K562 (cell line): ENCODE data around the gene ADAD1. TPM values are rescaled to one million over a fixed set of nuclear protein-coding genes. Genes with fewer than 3 reads are reported as not detected.

Experiments
- ATAC-seq: fragments of 200-7000 bp; cut with Tn5 transposase; 3 replicates; pipeline ENCODE4 v1.9.1; 2020; ENCODE audit warnings: moderate library complexity
- BruUV-seq: library from RNA; stranded (reverse); fragments of 400-500 nt; replicated peaks from 2 replicates; lab custom pipeline; 2021; lab: Mats Ljungman, UMichigan
- CTCF ChIA-PET: fragments of 300-600 bp; formaldehyde crosslinking; extraction: SDS; loops from one replicate; lab custom pipeline; 2021; ENCODE audit warnings: low intra/inter-chr PET ratio; lab: Yijun Ruan, JAX
- POLR2A ChIA-PET: fragments of 300-600, 350-650 bp; sonication (Branson Sonifier 250); formaldehyde crosslinking; extraction: SDS; loops from one replicate; lab custom pipeline; 2021; ENCODE audit warnings: antibody characterized with exemption, inconsistent platforms; lab: Yijun Ruan, JAX
- DNase-seq, 4 experiments: peaks; one replicate each; pipeline versions ENCODE4 v3.0.0 to v3.0.0-alpha.2; 2011 to 2018; ENCODE audit warnings: low spot score in 3 of 4, mixed read lengths in 3 of 4; ENCODE audit errors: extremely low read depth in 1 of 4
- FAIRE-seq: peaks from 2 replicates; lab custom pipeline; 2011; peaks lifted over from hg19 to GRCh38; lab: Jason Lieb, UNC
- H2AFZ ChIP-seq: 2 replicates; pipeline ENCODE4 v1.6.0; 2011; ENCODE audit warnings: low read depth, low read length, control low read depth, inconsistent platforms
- H3K27ac ChIP-seq: fragments of 200-600 bp; 3 replicates; pipeline ENCODE4 v1.8.0; 2011; ENCODE audit warnings: low read depth, mild to moderate bottlenecking, control low read depth, inconsistent platforms, low read length, moderate library complexity, mixed read lengths; ENCODE audit errors: extremely low read depth
- H3K27me3 ChIP-seq, 2 experiments: fragments of 300-600 bp in 1 of 2; 2 replicates in 1 of 2; 3 replicates in 1 of 2; pipeline versions ENCODE4 v1.6.0 to v1.8.0; 2011; ENCODE audit warnings: inconsistent platforms in 2 of 2, low read length in 2 of 2, mild to moderate bottlenecking in 1 of 2, mixed read lengths in 1 of 2, moderate library complexity in 1 of 2; ENCODE audit not compliant: control insufficient read depth in 2 of 2, insufficient read depth in 2 of 2
- H3K36me3 ChIP-seq: fragments of 300-600 bp; 3 replicates; pipeline ENCODE4 v1.8.0; 2011; ENCODE audit warnings: mild to moderate bottlenecking, low read length, inconsistent platforms; ENCODE audit not compliant: control insufficient read depth, insufficient read depth
- H3K4me1 ChIP-seq, 2 experiments: fragments of 200-600 bp in 1 of 2; replicated peaks in 1 of 2; 2 replicates in 1 of 2; 3 replicates in 1 of 2; pipeline versions ENCODE4 v1.5.1 to v1.8.0; 2011; ENCODE audit warnings: inconsistent platforms in 2 of 2, low read length in 2 of 2, mild to moderate bottlenecking in 1 of 2, mixed read lengths in 1 of 2, moderate library complexity in 1 of 2; ENCODE audit not compliant: control insufficient read depth in 2 of 2, insufficient read depth in 2 of 2
- H3K4me2 ChIP-seq: 2 replicates; pipeline ENCODE4 v1.6.1; 2011; ENCODE audit warnings: low read length, control low read depth, inconsistent platforms, mixed read lengths; ENCODE audit not compliant: insufficient read depth
- H3K4me3 ChIP-seq: fragments of 200-600 bp; sonication (generic), shearing (Covaris generic); 2 replicates; pipeline ENCODE4 v1.5.1; 2016; ENCODE audit warnings: control low read depth, inconsistent platforms
- H3K79me2 ChIP-seq: fragments of 200-600 bp; 3 replicates; pipeline ENCODE4 v1.8.0; 2011; ENCODE audit warnings: low read length, inconsistent platforms; ENCODE audit not compliant: control insufficient read depth, insufficient read depth
- H3K9ac ChIP-seq, 2 experiments: 2 replicates each; pipeline versions ENCODE4 v1.6.0 to v1.6.1; 2011; ENCODE audit warnings: low read depth in 2 of 2, low read length in 2 of 2, control low read depth in 1 of 2, inconsistent platforms in 1 of 2, mild to moderate bottlenecking in 1 of 2, mixed read lengths in 1 of 2; ENCODE audit not compliant: insufficient read depth in 1 of 2
- H3K9me1 ChIP-seq: one replicate; pipeline ENCODE4 v1.6.0; 2011; ENCODE audit warnings: inconsistent platforms, mild to moderate bottlenecking, low read length, moderate library complexity; ENCODE audit not compliant: control insufficient read depth, insufficient read depth
- H3K9me3 ChIP-seq: replicated peaks from 2 replicates; pipeline ENCODE4 v1.5.1; 2011; ENCODE audit warnings: low read depth, low read length, inconsistent platforms; ENCODE audit not compliant: control insufficient read depth, insufficient read depth
- H4K20me1 ChIP-seq: replicated peaks from 2 replicates; pipeline ENCODE4 v1.6.1; 2011; ENCODE audit warnings: low read length, inconsistent platforms, mixed read lengths; ENCODE audit not compliant: control insufficient read depth, insufficient read depth
- BCOR ChIP-seq: fragments of 450-650 bp; IDR thresholded peaks from 2 replicates; pipeline ENCODE4 v1.6.1; 2016
- CHD4 ChIP-seq: fragments of 200-600 bp; sonication (generic); IDR thresholded peaks from 3 replicates; pipeline ENCODE4 v1.6.1; 2012; ENCODE audit warnings: low read depth, mild to moderate bottlenecking, mixed read lengths, low read length, inconsistent platforms; ENCODE audit not compliant: insufficient read depth, insufficient replicate concordance, poor library complexity, severe bottlenecking
- MAFF ChIP-seq: IDR thresholded peaks from 2 replicates; pipeline ENCODE4 v1.6.1; 2012; ENCODE audit warnings: low read length, improper control_type of control experiment
- POLR2AphosphoS5 ChIP-seq: IDR thresholded peaks from 2 replicates; pipeline ENCODE4 v1.6.1; 2011; ENCODE audit warnings: mild to moderate bottlenecking, low read depth, low read length, moderate library complexity; ENCODE audit not compliant: control insufficient read depth, insufficient read depth
- RBM25 ChIP-seq: fragments of 200-400 bp; formaldehyde crosslinking; IDR thresholded peaks from 2 replicates; pipeline ENCODE4 v1.6.1; 2018; ENCODE audit warnings: low read length, low read depth, moderate library complexity; ENCODE audit not compliant: severe bottlenecking
- WGBS: fragments of 100-300 bp; shearing (Covaris generic); methylation state at CpG from one replicate; pipeline ENCODE4 v1.1.6; 2016; ENCODE audit warnings: low coverage, mixed read lengths; ENCODE audit not compliant: insufficient coverage; ENCODE audit errors: missing lambda C conversion rate; 5-methylcytosine and 5-hydroxymethylcytosine counted together
- in situ Hi-C: fragments of 300-500 bp; cut with MboI; formaldehyde crosslinking; loops from 4 replicates; pipeline ENCODE4 v1.15.0; 2018; ENCODE audit warnings: inconsistent platforms, mixed read lengths
- intact Hi-C: fragments of 100-400 bp; cut with micrococcal nuclease; formaldehyde crosslinking; loops from 2 replicates; pipeline ENCODE4 v1.14.2; 2022
- polyA plus RNA-seq, 8 experiments: library from polyadenylated mRNA; depleted of rRNA in 4 of 8; stranded (reverse) in 5 of 8; unstranded in 3 of 8; fragments of >200 nt; fragmentation: Nextera tagmentation in 2 of 8; fragmentation: Illumina TruSeq in 1 of 8; extraction: Ambion mirVana in 2 of 8; extraction: Trizol in 1 of 8; gene quantifications; 2 replicates each; pipeline versions ENCODE4 v1.2.1 to v1.2.3, GENCODE V29; 2011 to 2014; ENCODE audit warnings: inconsistent platforms in 1 of 8, missing spikeins in 1 of 8
- total RNA-seq, 7 experiments: library from RNA; depleted of rRNA in 6 of 7; stranded (reverse); fragments of >200 nt in 6 of 7; fragmentation: Illumina TruSeq in 2 of 7; extraction: Trizol in 2 of 7; gene quantifications; 2 replicates each; pipeline versions ENCODE4 v1.2.1 to v1.2.3, GENCODE V29; 2011 to 2021; ENCODE audit warnings: low replicate concordance in 1 of 7
- TF ChIP-seq, protein P1 (sequence below): fragments of 250-450 bp; sonication (Bioruptor Pico); IDR thresholded peaks from 2 replicates; pipeline ENCODE4 v1.4.0; 2020; ENCODE audit warnings: mild to moderate bottlenecking, moderate library complexity
- TF ChIP-seq, protein P2 (sequence below): fragments of 200-600 bp; sonication (generic); IDR thresholded peaks from one replicate; pipeline ENCODE4 v1.6.1; 2012; ENCODE audit warnings: mild to moderate bottlenecking, low read depth, low read length, inconsistent platforms

The ADAD1 gene
- total and polyA plus RNA-seq, 9 of the 15 experiments (the other 6 are each of a cell fraction or from before 2014, with no cell fraction given), result not detected

DNA sequence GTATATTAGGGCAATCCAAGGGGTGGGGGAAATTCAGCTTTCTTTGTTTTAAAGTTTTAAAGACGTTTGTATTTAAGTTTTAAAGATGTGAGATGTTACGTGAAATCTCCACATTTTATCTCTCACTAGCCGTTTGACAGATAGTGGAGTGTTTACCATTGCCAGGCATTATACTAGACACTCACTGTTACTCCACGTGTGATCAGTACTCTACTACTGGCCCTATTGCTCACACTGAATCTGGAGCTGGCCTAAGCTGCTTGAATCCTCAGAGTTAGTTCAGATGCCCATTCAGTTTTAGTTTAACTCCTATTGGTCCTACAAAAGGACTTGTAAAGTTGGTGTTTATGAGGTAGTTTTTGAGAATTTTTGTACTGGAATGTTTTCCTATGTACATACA, 4.5 kb downstream of the ADAD1 start:
- H3K27ac ChIP-seq, result no peak overlapping the region
- H3K36me3 ChIP-seq, result no peaks in the 10 kb centered on the region
- peaks cover 2% of the 10 kb centered on the region; the same call in 1 of the 2 replicates for H3K9me3 ChIP-seq
- no peak overlapping the region for H3K4me2 ChIP-seq
- H4K20me1 ChIP-seq, result no peaks in the 10 kb centered on the region
- DNase-seq (no peak), ATAC-seq (peak; percentile 75), FAIRE-seq (no peak)
- no TSS peak for BruUV-seq
- no peaks in the 10 kb centered on the region for H3K79me2 ChIP-seq
- intact Hi-C loops (no loop called here), in situ Hi-C loops (no loop called here)
- H3K9me1 ChIP-seq, result no peaks in the 10 kb centered on the region
- H2AFZ ChIP-seq, result peak overlapping the region; percentile 29; the same call in 1 of the 2 replicates
- H3K9ac ChIP-seq, result no peak overlapping the region
- no peak overlapping the region for H3K4me3 ChIP-seq
- ChIA-PET CTCF (no interaction called here), POLR2A (interaction anchor here (0.6 kb wide), 1 partner anchor 612 kb away, joined by 3 read pairs; no protein-coding TSS in a partner anchor)
- H3K27me3 ChIP-seq, result no peaks in the 10 kb centered on the region
- 12% methylated on average over 4 of the region's 4 CpGs for WGBS
- H3K4me1 ChIP-seq, result no peaks in the 10 kb centered on the region; a peak in 1 of 5 replicates
- TF ChIP-seq MAFF, result no peak
- TF ChIP-seq, protein P1, sequence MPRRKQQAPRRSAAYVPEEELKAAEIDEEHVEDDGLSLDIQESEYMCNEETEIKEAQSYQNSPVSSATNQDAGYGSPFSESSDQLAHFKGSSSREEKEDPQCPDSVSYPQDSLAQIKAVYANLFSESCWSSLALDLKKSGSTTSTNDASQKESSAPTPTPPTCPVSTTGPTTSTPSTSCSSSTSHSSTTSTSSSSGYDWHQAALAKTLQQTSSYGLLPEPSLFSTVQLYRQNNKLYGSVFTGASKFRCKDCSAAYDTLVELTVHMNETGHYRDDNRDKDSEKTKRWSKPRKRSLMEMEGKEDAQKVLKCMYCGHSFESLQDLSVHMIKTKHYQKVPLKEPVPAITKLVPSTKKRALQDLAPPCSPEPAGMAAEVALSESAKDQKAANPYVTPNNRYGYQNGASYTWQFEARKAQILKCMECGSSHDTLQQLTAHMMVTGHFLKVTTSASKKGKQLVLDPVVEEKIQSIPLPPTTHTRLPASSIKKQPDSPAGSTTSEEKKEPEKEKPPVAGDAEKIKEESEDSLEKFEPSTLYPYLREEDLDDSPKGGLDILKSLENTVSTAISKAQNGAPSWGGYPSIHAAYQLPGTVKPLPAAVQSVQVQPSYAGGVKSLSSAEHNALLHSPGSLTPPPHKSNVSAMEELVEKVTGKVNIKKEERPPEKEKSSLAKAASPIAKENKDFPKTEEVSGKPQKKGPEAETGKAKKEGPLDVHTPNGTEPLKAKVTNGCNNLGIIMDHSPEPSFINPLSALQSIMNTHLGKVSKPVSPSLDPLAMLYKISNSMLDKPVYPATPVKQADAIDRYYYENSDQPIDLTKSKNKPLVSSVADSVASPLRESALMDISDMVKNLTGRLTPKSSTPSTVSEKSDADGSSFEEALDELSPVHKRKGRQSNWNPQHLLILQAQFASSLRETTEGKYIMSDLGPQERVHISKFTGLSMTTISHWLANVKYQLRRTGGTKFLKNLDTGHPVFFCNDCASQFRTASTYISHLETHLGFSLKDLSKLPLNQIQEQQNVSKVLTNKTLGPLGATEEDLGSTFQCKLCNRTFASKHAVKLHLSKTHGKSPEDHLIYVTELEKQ (CRISPR knock-in tag), result no peak
- TF ChIP-seq BCOR, result no peak
- no peak for TF ChIP-seq POLR2AphosphoS5
- TF ChIP-seq CHD4, result no peak
- TF ChIP-seq, protein P2, sequence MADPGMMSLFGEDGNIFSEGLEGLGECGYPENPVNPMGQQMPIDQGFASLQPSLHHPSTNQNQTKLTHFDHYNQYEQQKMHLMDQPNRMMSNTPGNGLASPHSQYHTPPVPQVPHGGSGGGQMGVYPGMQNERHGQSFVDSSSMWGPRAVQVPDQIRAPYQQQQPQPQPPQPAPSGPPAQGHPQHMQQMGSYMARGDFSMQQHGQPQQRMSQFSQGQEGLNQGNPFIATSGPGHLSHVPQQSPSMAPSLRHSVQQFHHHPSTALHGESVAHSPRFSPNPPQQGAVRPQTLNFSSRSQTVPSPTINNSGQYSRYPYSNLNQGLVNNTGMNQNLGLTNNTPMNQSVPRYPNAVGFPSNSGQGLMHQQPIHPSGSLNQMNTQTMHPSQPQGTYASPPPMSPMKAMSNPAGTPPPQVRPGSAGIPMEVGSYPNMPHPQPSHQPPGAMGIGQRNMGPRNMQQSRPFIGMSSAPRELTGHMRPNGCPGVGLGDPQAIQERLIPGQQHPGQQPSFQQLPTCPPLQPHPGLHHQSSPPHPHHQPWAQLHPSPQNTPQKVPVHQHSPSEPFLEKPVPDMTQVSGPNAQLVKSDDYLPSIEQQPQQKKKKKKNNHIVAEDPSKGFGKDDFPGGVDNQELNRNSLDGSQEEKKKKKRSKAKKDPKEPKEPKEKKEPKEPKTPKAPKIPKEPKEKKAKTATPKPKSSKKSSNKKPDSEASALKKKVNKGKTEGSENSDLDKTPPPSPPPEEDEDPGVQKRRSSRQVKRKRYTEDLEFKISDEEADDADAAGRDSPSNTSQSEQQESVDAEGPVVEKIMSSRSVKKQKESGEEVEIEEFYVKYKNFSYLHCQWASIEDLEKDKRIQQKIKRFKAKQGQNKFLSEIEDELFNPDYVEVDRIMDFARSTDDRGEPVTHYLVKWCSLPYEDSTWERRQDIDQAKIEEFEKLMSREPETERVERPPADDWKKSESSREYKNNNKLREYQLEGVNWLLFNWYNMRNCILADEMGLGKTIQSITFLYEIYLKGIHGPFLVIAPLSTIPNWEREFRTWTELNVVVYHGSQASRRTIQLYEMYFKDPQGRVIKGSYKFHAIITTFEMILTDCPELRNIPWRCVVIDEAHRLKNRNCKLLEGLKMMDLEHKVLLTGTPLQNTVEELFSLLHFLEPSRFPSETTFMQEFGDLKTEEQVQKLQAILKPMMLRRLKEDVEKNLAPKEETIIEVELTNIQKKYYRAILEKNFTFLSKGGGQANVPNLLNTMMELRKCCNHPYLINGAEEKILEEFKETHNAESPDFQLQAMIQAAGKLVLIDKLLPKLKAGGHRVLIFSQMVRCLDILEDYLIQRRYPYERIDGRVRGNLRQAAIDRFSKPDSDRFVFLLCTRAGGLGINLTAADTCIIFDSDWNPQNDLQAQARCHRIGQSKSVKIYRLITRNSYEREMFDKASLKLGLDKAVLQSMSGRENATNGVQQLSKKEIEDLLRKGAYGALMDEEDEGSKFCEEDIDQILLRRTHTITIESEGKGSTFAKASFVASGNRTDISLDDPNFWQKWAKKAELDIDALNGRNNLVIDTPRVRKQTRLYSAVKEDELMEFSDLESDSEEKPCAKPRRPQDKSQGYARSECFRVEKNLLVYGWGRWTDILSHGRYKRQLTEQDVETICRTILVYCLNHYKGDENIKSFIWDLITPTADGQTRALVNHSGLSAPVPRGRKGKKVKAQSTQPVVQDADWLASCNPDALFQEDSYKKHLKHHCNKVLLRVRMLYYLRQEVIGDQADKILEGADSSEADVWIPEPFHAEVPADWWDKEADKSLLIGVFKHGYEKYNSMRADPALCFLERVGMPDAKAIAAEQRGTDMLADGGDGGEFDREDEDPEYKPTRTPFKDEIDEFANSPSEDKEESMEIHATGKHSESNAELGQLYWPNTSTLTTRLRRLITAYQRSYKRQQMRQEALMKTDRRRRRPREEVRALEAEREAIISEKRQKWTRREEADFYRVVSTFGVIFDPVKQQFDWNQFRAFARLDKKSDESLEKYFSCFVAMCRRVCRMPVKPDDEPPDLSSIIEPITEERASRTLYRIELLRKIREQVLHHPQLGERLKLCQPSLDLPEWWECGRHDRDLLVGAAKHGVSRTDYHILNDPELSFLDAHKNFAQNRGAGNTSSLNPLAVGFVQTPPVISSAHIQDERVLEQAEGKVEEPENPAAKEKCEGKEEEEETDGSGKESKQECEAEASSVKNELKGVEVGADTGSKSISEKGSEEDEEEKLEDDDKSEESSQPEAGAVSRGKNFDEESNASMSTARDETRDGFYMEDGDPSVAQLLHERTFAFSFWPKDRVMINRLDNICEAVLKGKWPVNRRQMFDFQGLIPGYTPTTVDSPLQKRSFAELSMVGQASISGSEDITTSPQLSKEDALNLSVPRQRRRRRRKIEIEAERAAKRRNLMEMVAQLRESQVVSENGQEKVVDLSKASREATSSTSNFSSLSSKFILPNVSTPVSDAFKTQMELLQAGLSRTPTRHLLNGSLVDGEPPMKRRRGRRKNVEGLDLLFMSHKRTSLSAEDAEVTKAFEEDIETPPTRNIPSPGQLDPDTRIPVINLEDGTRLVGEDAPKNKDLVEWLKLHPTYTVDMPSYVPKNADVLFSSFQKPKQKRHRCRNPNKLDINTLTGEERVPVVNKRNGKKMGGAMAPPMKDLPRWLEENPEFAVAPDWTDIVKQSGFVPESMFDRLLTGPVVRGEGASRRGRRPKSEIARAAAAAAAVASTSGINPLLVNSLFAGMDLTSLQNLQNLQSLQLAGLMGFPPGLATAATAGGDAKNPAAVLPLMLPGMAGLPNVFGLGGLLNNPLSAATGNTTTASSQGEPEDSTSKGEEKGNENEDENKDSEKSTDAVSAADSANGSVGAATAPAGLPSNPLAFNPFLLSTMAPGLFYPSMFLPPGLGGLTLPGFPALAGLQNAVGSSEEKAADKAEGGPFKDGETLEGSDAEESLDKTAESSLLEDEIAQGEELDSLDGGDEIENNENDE, result no peak
- no peak for TF ChIP-seq RBM25
